Gastrocnemius medialis (tissue), 4 donors: ENCODE data around the gene SETD1A.

Experiments
- POLR2A ChIP-seq, 2 donors: fragments of 450-650 bp; IDR thresholded peaks; one replicate each; pipeline ENCODE4 v1.6.1; 2017; ENCODE audit warnings: antibody characterized with exemption in 2 of 2, mild to moderate bottlenecking in 2 of 2, moderate library complexity in 2 of 2
- TF ChIP-seq, protein P1 (sequence below), 5 experiments: fragments of 450-650 bp in 3 of 5; fragments of 200-600 bp in 2 of 5; sonication (generic) in 2 of 5; IDR thresholded peaks in 4 of 5; conservative IDR thresholded peaks in 1 of 5; 1 replicate in 4 of 5; 2 replicates in 1 of 5; pipeline ENCODE4 v1.5.1; 2016 to 2019; ENCODE audit warnings: antibody characterized with exemption in 5 of 5, mild to moderate bottlenecking in 3 of 5, moderate library complexity in 3 of 5

DNA sequence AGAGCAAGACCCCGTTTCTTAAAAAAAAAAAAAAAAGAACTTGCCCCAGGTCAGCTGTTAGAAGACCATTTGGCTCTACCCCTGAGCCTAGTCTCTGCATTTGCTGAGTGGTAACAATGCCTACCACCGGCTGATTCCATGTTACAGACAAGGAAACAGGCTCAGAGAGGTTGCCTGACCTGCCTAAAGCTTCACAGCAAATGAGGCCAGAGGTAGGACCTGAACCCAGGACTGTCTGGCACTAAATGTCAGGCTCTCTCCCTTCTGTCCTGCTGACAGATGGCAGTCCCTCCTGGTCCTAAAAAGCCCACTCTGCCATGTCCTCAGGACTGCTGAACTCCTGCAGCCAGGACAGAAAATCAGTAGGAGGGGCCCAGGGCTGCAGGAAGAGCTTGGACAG, 47.1 kb downstream of the SETD1A start:
- no peak for TF ChIP-seq POLR2A (IDR thresholded peaks at IDR 0.05)
- TF ChIP-seq, protein P1, sequence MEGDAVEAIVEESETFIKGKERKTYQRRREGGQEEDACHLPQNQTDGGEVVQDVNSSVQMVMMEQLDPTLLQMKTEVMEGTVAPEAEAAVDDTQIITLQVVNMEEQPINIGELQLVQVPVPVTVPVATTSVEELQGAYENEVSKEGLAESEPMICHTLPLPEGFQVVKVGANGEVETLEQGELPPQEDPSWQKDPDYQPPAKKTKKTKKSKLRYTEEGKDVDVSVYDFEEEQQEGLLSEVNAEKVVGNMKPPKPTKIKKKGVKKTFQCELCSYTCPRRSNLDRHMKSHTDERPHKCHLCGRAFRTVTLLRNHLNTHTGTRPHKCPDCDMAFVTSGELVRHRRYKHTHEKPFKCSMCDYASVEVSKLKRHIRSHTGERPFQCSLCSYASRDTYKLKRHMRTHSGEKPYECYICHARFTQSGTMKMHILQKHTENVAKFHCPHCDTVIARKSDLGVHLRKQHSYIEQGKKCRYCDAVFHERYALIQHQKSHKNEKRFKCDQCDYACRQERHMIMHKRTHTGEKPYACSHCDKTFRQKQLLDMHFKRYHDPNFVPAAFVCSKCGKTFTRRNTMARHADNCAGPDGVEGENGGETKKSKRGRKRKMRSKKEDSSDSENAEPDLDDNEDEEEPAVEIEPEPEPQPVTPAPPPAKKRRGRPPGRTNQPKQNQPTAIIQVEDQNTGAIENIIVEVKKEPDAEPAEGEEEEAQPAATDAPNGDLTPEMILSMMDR (IDR thresholded peaks at IDR 0.05 in 4 of 5, conservative IDR thresholded peaks at IDR 0.05 in 1 of 5) = no peak
